Upper lobe of right lung (tissue), 1 donor: ENCODE measurements around the gene CEACAM19. TPM values are rescaled to one million over a fixed set of nuclear protein-coding genes. Genes with fewer than 3 reads are reported as not detected.

Experiments
- ATAC-seq: fragments of 200-7000 bp; cut with Tn5 transposase; one replicate; pipeline ENCODE4 v1.9.1; 2020; ENCODE audit warnings: mild to moderate bottlenecking, moderate library complexity
- DNase-seq: peaks from one replicate; pipeline ENCODE4 v3.0.0-alpha.2; 2020
- H3K27ac ChIP-seq: fragments of 200-600 bp; one replicate; pipeline ENCODE4 v1.8.0; 2022
- H3K27me3 ChIP-seq: fragments of 200-600 bp; one replicate; pipeline ENCODE4 v1.8.0; 2022; ENCODE audit warnings: mild to moderate bottlenecking
- H3K36me3 ChIP-seq: fragments of 200-600 bp; one replicate; pipeline ENCODE4 v1.8.0; 2022
- H3K4me1 ChIP-seq: fragments of 200-600 bp; one replicate; pipeline ENCODE4 v1.8.0; 2022
- H3K4me3 ChIP-seq: fragments of 200-600 bp; one replicate; pipeline ENCODE4 v1.8.0; 2022; ENCODE audit warnings: mild to moderate bottlenecking
- H3K9me3 ChIP-seq: fragments of 200-600 bp; one replicate; pipeline ENCODE4 v1.8.0; 2022
- CTCF ChIP-seq: fragments of 200-600 bp; IDR thresholded peaks from one replicate; pipeline ENCODE4 v1.8.0; 2022; ENCODE audit warnings: antibody characterized with exemption
- intact Hi-C: fragments of 100-400 bp; cut with DNase I; formaldehyde crosslinking; loops from one replicate; pipeline ENCODE4 v1.11.0; 2022
- total RNA-seq: library from RNA; stranded (reverse); fragmentation: NEBNext Ultra II Directional; extraction: Animal tissue kit (Norgen Biotek cat#: 25700); gene quantifications from one replicate; pipeline ENCODE4 v1.2.1, GENCODE V29; 2021
- donor health status: DM: no; HTN: yes; CAD: no; lungs with severe emphysema.

CEACAM19 gene
- total RNA-seq, 1 donor from 2014 or later = 7.6 TPM

- intact Hi-C loops = no loop called here
- Histone ChIP-seq H3K36me3 (no peaks in the 10 kb centered on the region), H3K4me3 (no peak overlapping the region), H3K27me3 (no peaks in the 10 kb centered on the region), H3K9me3 (no peaks in the 10 kb centered on the region), H3K27ac (no peak overlapping the region), H3K4me1 (no peaks in the 10 kb centered on the region)
- ATAC-seq (no peak), DNase-seq (no peak)
- TF ChIP-seq CTCF = no peak
These were observed 2.2 kb downstream of the CEACAM19 start for GRCh38 chr19:44673510-44673909.

GRCh38 chr19:44675521-44675920 lies 4.2 kb downstream of the CEACAM19 start:
- intact Hi-C loops = no loop called here
- no peak for ATAC-seq
- Histone ChIP-seq H3K27ac (no peak overlapping the region), H3K4me3 (no peak overlapping the region), H3K27me3 (no peaks in the 10 kb centered on the region), H3K4me1 (no peaks in the 10 kb centered on the region), H3K36me3 (no peaks in the 10 kb centered on the region), H3K9me3 (no peaks in the 10 kb centered on the region)
- no peak for TF ChIP-seq CTCF
- DNase-seq = no peak

GRCh38 chr19:44677019-44677811 lies 5.9 kb downstream of the CEACAM19 start:
- H3K9me3 ChIP-seq = no peaks in the 10 kb centered on the region
- no peak overlapping the region for H3K27ac ChIP-seq
- no peaks in the 10 kb centered on the region for H3K36me3 ChIP-seq
- H3K4me3 ChIP-seq = no peak overlapping the region
- DNase-seq (no peak), ATAC-seq (no peak)
- no peaks in the 10 kb centered on the region for H3K4me1 ChIP-seq
- intact Hi-C loops = no loop called here
- no peaks in the 10 kb centered on the region for H3K27me3 ChIP-seq
- no peak for TF ChIP-seq CTCF

GRCh38 chr19:44680536-44680935 lies 9.3 kb downstream of the CEACAM19 start:
- Histone ChIP-seq H3K27ac (no peak overlapping the region), H3K27me3 (no peaks in the 10 kb centered on the region), H3K4me1 (peaks cover 10% of the 10 kb centered on the region), H3K4me3 (no peak overlapping the region), H3K9me3 (no peaks in the 10 kb centered on the region), H3K36me3 (no peaks in the 10 kb centered on the region)
- intact Hi-C loops = no loop called here
- DNase-seq (no peak), ATAC-seq (no peak)
- no peak for TF ChIP-seq CTCF

GRCh38 chr19:44681992-44682790 lies 10.9 kb downstream of the CEACAM19 start:
- no peak for ATAC-seq
- intact Hi-C loops = no loop called here
- Histone ChIP-seq H3K27me3 (no peaks in the 10 kb centered on the region), H3K27ac (no peak overlapping the region), H3K9me3 (no peaks in the 10 kb centered on the region), H3K4me3 (no peak overlapping the region), H3K4me1 (peaks cover 26% of the 10 kb centered on the region), H3K36me3 (no peaks in the 10 kb centered on the region)
- TF ChIP-seq CTCF = no peak
- DNase-seq = no peak
